ENCODE measurements around the gene BUD23. TPM values are rescaled to one million over a fixed set of nuclear protein-coding genes. Genes with fewer than 3 reads are reported as not detected.

Gene BUD23
- total RNA-seq, 1 experiment from 2014 or later, result 168 TPM

GRCh38 chr7:73703225-73703624 lies 19.8 kb downstream of the BUD23 start:
- H3K4me3 ChIP-seq (replicated peaks in 1 of 2; ENCODE audit: low read depth in 1 of 2, low read length in 2 of 2), result no peak overlapping the region
- no TSS peak for BruUV-seq (replicated peaks)
- RAD21 ChIA-PET (ENCODE audit: low non-redundant PET in 1 of 2, low total read pairs in 2 of 2, uncharacterized antibody in 2 of 2, unreplicated experiment in 2 of 2), result interaction anchor here (0.8 to 1.2 kb wide), 2 partner anchors 18 to 22 kb away, joined by 3 read pairs; no protein-coding TSS in a partner anchor
- H3K27ac ChIP-seq (ENCODE audit: low read depth, low read length), result no peak overlapping the region
- 0 out of 2 replicates have a peak, but pooled peaks cover 3% of the 10 kb centered on the region for H4K20me1 ChIP-seq (ENCODE audit: insufficient read depth)
- H3K9me3 ChIP-seq (ENCODE audit: control insufficient read depth in 1 of 2, insufficient read depth in 1 of 2, low read depth in 1 of 2, low read length in 2 of 2), result no peaks in the 10 kb centered on the region
- H3K79me2 ChIP-seq (ENCODE audit: insufficient read depth, low read length), result peaks cover 8% of the 10 kb centered on the region; the same call in 1 of the 2 replicates
- peaks cover 32 to 57% of the 10 kb centered on the region in 2 experiments for H3K4me1 ChIP-seq (ENCODE audit: control insufficient read depth in 1 of 2, insufficient read depth in 2 of 2, low read length in 2 of 2)
- DNase-seq (ENCODE audit: low read depth, low spot score) (no peak), ATAC-seq (no peak)
- H3K36me3 ChIP-seq (ENCODE audit: control insufficient read depth in 1 of 2, insufficient read depth in 2 of 2, low read length in 2 of 2), result peaks cover 26 to 43% of the 10 kb centered on the region in 2 experiments; a peak in 3 of 4 replicates
- H3K4me2 ChIP-seq (ENCODE audit: low read length), result no peak overlapping the region
- TF ChIP-seq, protein P1, sequence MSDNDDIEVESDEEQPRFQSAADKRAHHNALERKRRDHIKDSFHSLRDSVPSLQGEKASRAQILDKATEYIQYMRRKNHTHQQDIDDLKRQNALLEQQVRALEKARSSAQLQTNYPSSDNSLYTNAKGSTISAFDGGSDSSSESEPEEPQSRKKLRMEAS (IDR thresholded peaks at IDR 0.05), result no peak
- TF ChIP-seq POLR2AphosphoS5 (IDR thresholded peaks at IDR 0.05; ENCODE audit: low read depth, low read length), result no peak
- TF ChIP-seq REST (IDR thresholded peaks at IDR 0.05; ENCODE audit: low read depth), result no peak
- no peak for TF ChIP-seq FOSL1 (IDR thresholded peaks at IDR 0.05; ENCODE audit: low read depth)
- no peak for TF ChIP-seq JUND (IDR thresholded peaks at IDR 0.05)
- no peak for TF ChIP-seq EZH2phosphoT487 (IDR thresholded peaks at IDR 0.05; ENCODE audit: borderline replicate concordance)
- no peak for TF ChIP-seq CTCF (IDR thresholded peaks at IDR 0.05 in 2 of 3, conservative IDR thresholded peaks at IDR 0.05 in 1 of 3; ENCODE audit: borderline replicate concordance in 1 of 3, insufficient read depth in 1 of 3, low read depth in 2 of 3, low read length in 2 of 3)
- no peak for TF ChIP-seq ELF1 (IDR thresholded peaks at IDR 0.05; ENCODE audit: borderline replicate concordance, low read depth)
- TF ChIP-seq ZNF274 (IDR thresholded peaks at IDR 0.05; ENCODE audit: low read depth, low read length), result no peak
- TF ChIP-seq ZFX (IDR thresholded peaks at IDR 0.05), result no peak
- TF ChIP-seq, protein P2, sequence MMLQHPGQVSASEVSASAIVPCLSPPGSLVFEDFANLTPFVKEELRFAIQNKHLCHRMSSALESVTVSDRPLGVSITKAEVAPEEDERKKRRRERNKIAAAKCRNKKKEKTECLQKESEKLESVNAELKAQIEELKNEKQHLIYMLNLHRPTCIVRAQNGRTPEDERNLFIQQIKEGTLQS (IDR thresholded peaks at IDR 0.05), result no peak
- no peak for TF ChIP-seq CBX3 (IDR thresholded peaks at IDR 0.05; ENCODE audit: low read depth)
- TF ChIP-seq SIN3A (IDR thresholded peaks at IDR 0.05; ENCODE audit: low read depth), result no peak
- TF ChIP-seq YY1 (IDR thresholded peaks at IDR 0.05; ENCODE audit: extremely low read depth, insufficient replicate concordance, low read depth, low read length), result no peak
- TF ChIP-seq CEBPB (IDR thresholded peaks at IDR 0.05; ENCODE audit: low read depth), result no peak
- TF ChIP-seq TCF7L2 (IDR thresholded peaks at IDR 0.05; ENCODE audit: borderline replicate concordance, extremely low read depth, insufficient read depth, insufficient read length), result no peak
- TF ChIP-seq POLR2A (IDR thresholded peaks at IDR 0.05; ENCODE audit: borderline replicate concordance, extremely low read depth, insufficient read depth, insufficient read length), result no peak
- no peak for TF ChIP-seq RAD21 (IDR thresholded peaks at IDR 0.05; ENCODE audit: low read depth)
- intact Hi-C loops (cut with micrococcal nuclease), result no loop called here
- CTCF ChIA-PET, result no interaction called here
- H2AFZ ChIP-seq (ENCODE audit: low read depth, low read length, poor library complexity, severe bottlenecking), result no peak overlapping the region
- no peak overlapping the region for H3K9ac ChIP-seq (ENCODE audit: low read length)
- H3K27me3 ChIP-seq (ENCODE audit: insufficient read depth, low read length), result no peaks in the 10 kb centered on the region
- POLR2A ChIA-PET, result no interaction called here
- H3K9me2 ChIP-seq (ENCODE audit: insufficient read depth), result no peaks in the 10 kb centered on the region
